ENCODE data around the gene APPBP2. TPM values are rescaled to one million over a fixed set of nuclear protein-coding genes. Genes with fewer than 3 reads are reported as not detected.

The APPBP2 gene
- total RNA-seq, 1 donor from 2014 or later = 34.8 TPM

DNA sequence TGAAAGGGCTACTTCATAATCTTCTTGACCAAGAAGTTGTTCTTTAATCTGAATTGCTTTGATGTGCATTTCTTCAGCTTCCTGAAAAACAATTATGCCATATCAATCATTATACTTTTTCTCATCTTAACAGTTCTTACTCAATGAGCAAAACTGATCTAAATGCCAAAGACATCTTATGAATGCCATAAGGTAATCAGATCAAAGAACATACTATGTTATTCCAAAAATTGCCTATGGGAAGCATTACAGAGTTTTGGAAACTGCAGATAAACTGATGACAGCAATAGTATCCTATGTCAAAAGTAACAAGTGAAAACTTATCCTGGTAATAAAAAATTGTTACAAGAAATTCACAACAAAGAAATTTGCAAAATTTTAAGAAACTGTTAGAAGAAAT, 74.1 kb downstream of the APPBP2 start:
- peaks cover 4% of the 10 kb centered on the region for H3K4me1 Mint-ChIP-seq (ENCODE audit: unreplicated experiment)
- TF ChIP-seq, protein P1, sequence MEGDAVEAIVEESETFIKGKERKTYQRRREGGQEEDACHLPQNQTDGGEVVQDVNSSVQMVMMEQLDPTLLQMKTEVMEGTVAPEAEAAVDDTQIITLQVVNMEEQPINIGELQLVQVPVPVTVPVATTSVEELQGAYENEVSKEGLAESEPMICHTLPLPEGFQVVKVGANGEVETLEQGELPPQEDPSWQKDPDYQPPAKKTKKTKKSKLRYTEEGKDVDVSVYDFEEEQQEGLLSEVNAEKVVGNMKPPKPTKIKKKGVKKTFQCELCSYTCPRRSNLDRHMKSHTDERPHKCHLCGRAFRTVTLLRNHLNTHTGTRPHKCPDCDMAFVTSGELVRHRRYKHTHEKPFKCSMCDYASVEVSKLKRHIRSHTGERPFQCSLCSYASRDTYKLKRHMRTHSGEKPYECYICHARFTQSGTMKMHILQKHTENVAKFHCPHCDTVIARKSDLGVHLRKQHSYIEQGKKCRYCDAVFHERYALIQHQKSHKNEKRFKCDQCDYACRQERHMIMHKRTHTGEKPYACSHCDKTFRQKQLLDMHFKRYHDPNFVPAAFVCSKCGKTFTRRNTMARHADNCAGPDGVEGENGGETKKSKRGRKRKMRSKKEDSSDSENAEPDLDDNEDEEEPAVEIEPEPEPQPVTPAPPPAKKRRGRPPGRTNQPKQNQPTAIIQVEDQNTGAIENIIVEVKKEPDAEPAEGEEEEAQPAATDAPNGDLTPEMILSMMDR (IDR thresholded peaks at IDR 0.05; ENCODE audit: unreplicated experiment) = no peak
- no peak for DNase-seq (ENCODE audit: low spot score)
- H3K9me3 Mint-ChIP-seq (ENCODE audit: unreplicated experiment) = no peaks in the 10 kb centered on the region
- no peak overlapping the region for H3K27ac Mint-ChIP-seq (ENCODE audit: unreplicated experiment)
- H3K27me3 Mint-ChIP-seq (ENCODE audit: unreplicated experiment) = no peaks in the 10 kb centered on the region
- H3K4me3 Mint-ChIP-seq (ENCODE audit: unreplicated experiment) = no peak overlapping the region
- peaks cover 17% of the 10 kb centered on the region for H3K36me3 Mint-ChIP-seq (ENCODE audit: low read depth, unreplicated experiment)

DNA sequence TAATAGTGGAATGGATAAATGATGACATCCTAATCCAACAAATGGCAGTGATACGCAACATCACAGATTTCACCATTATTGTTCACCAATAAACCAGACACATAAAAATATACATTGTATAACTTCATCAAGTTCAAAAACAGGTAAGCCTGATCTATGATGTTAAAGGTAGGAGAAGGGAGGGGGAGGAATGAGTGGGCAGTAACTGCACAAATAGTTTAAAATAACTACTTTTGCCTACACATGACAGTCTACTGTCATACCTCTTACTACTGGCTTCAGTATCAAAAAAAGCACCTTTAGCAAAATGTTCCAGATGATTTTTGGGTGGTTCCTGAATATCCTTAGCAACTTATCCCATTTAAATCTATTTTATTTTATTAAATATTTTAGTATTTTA, 75.0 kb downstream of the APPBP2 start:
- H3K36me3 Mint-ChIP-seq (ENCODE audit: low read depth, unreplicated experiment) = peaks cover 15% of the 10 kb centered on the region
- no peak overlapping the region for H3K27ac Mint-ChIP-seq (ENCODE audit: unreplicated experiment)
- H3K27me3 Mint-ChIP-seq (ENCODE audit: unreplicated experiment) = no peaks in the 10 kb centered on the region
- no peaks in the 10 kb centered on the region for H3K9me3 Mint-ChIP-seq (ENCODE audit: unreplicated experiment)
- no peak overlapping the region for H3K4me3 Mint-ChIP-seq (ENCODE audit: unreplicated experiment)
- H3K4me1 Mint-ChIP-seq (ENCODE audit: unreplicated experiment) = no peaks in the 10 kb centered on the region
- TF ChIP-seq, protein P1 (IDR thresholded peaks at IDR 0.05; ENCODE audit: unreplicated experiment) = no peak
- DNase-seq (ENCODE audit: low spot score) = no peak

DNA sequence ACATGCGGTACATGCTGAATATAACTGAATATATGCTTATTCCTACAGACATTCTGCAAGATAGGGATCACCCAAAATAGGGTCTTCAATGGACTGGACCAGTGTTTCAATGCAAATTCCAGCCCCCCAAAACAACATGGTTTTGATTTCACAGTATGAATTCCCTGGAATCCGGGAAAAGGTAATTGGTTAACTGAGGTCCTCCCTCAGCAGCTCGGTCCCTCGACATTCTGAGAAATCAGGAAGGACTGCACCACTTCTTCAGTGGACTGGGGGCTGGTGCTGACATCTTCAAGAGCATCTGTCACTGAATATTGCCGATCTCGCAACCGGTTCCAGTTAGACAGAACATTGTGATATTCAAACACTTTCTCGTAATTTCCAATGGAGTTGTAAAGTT, 78.7 kb downstream of the APPBP2 start:
- H3K4me1 Mint-ChIP-seq (ENCODE audit: unreplicated experiment) = no peaks in the 10 kb centered on the region
- DNase-seq (ENCODE audit: low spot score) = no peak
- no peak overlapping the region for H3K4me3 Mint-ChIP-seq (ENCODE audit: unreplicated experiment)
- TF ChIP-seq, protein P1 (IDR thresholded peaks at IDR 0.05; ENCODE audit: unreplicated experiment) = no peak
- peaks cover 15% of the 10 kb centered on the region for H3K36me3 Mint-ChIP-seq (ENCODE audit: low read depth, unreplicated experiment)
- no peaks in the 10 kb centered on the region for H3K9me3 Mint-ChIP-seq (ENCODE audit: unreplicated experiment)
- H3K27me3 Mint-ChIP-seq (ENCODE audit: unreplicated experiment) = no peaks in the 10 kb centered on the region
- H3K27ac Mint-ChIP-seq (ENCODE audit: unreplicated experiment) = no peak overlapping the region

DNA sequence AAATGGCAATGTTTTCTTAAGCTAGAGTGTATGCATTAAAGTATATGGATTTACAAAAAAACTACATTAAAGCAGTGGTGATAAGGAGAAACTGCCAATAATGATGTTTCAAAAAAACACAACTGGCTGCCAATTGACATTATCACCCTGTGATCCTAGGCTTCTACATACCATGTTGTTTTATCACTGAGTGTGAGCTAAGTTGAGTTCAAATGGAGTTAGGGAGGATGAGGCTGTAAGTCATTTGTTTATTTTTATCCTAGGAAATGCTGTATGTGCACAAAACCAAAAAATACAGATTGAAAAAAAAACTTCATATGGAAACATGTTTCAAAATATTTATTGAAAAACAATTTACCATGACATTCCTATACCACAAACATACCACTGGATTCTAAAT, 80.9 kb downstream of the APPBP2 start:
- no peaks in the 10 kb centered on the region for H3K27me3 Mint-ChIP-seq (ENCODE audit: unreplicated experiment)
- H3K4me3 Mint-ChIP-seq (ENCODE audit: unreplicated experiment) = no peak overlapping the region
- H3K36me3 Mint-ChIP-seq (ENCODE audit: low read depth, unreplicated experiment) = peaks cover 10% of the 10 kb centered on the region
- DNase-seq (ENCODE audit: low spot score) = no peak
- TF ChIP-seq, protein P1 (IDR thresholded peaks at IDR 0.05; ENCODE audit: unreplicated experiment) = no peak
- no peaks in the 10 kb centered on the region for H3K9me3 Mint-ChIP-seq (ENCODE audit: unreplicated experiment)
- no peak overlapping the region for H3K27ac Mint-ChIP-seq (ENCODE audit: unreplicated experiment)
- H3K4me1 Mint-ChIP-seq (ENCODE audit: unreplicated experiment) = no peaks in the 10 kb centered on the region

DNA sequence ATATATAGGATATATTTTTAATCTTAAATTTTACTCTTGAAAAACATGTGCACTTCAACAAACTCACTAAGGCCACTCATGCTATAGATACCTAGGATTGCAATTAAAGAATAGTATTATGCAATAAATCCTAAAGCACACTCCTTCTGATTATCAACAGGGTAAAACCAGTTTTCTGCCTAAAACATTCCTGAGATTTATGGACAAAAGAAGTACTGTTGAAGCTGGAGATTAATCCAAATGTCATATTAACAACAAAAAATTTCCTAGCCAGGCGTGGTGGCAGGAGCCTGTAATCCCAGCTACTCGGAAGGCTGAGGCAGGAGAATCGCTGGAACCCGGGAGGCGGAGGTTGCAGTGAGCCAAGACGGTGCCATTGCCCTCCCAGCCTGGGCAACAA, 82.3 kb downstream of the APPBP2 start:
- Mint-ChIP-seq H3K9me3 (ENCODE audit: unreplicated experiment) (no peaks in the 10 kb centered on the region), H3K27ac (ENCODE audit: unreplicated experiment) (no peak overlapping the region), H3K36me3 (ENCODE audit: low read depth, unreplicated experiment) (peaks cover 10% of the 10 kb centered on the region), H3K27me3 (ENCODE audit: unreplicated experiment) (no peaks in the 10 kb centered on the region), H3K4me3 (ENCODE audit: unreplicated experiment) (no peak overlapping the region), H3K4me1 (ENCODE audit: unreplicated experiment) (no peaks in the 10 kb centered on the region)
- no peak for DNase-seq (ENCODE audit: low spot score)
- TF ChIP-seq, protein P1 (IDR thresholded peaks at IDR 0.05; ENCODE audit: unreplicated experiment) = no peak

Measured in endothelial cell (in vitro differentiated cells).